HepG2 (cell line): ENCODE results near the gene TSEN34. TPM values are rescaled to one million over a fixed set of nuclear protein-coding genes. Genes with fewer than 3 reads are reported as not detected.

ENCODE experiments used
- ATAC-seq: fragments of 200-7000 bp; cut with Tn5 transposase; 3 replicates; pipeline ENCODE4 v1.9.1; 2020; ENCODE audit warnings: mild to moderate bottlenecking, moderate library complexity
- BruUV-seq: library from RNA; stranded (reverse); fragments of 400-500 nt; replicated peaks from 2 replicates; lab custom pipeline; 2021; lab: Mats Ljungman, UMichigan
- CTCF ChIA-PET: fragments of 300-600 bp; formaldehyde crosslinking; extraction: SDS; loops from one replicate; lab custom pipeline; 2021; ENCODE audit warnings: low total read pairs, inconsistent platforms, low intra/inter-chr PET ratio; lab: Yijun Ruan, JAX
- POLR2A ChIA-PET: fragments of 350-600 bp; sonication (Branson Sonifier 250); formaldehyde crosslinking; loops from one replicate; lab custom pipeline; 2020; ENCODE audit warnings: antibody characterized with exemption, inconsistent platforms; lab: Yijun Ruan, JAX
- DNase-seq: peaks from one replicate; pipeline ENCODE4 v3.0.0-alpha.2; 2015; ENCODE audit warnings: low spot score
- FAIRE-seq: peaks from 3 replicates; lab custom pipeline; 2011; peaks lifted over from hg19 to GRCh38; lab: Jason Lieb, UNC
- H2AFZ ChIP-seq: one replicate; pipeline ENCODE4 v1.6.1; 2011; ENCODE audit warnings: low read length, inconsistent platforms
- H3K27ac ChIP-seq: fragments of 300-600 bp; 3 replicates; pipeline ENCODE4 v1.8.0; 2011; ENCODE audit warnings: mixed run types, mild to moderate bottlenecking, mixed read lengths, low read length, inconsistent platforms; ENCODE audit not compliant: insufficient read depth; ENCODE audit errors: extremely low read length
- H3K27me3 ChIP-seq, 2 experiments: fragments of 200-600 bp in 1 of 2; 2 replicates in 1 of 2; 3 replicates in 1 of 2; pipeline versions ENCODE4 v1.6.0 to v1.8.0; 2011; ENCODE audit warnings: low read length in 2 of 2, mild to moderate bottlenecking in 2 of 2, moderate library complexity in 2 of 2, inconsistent platforms in 1 of 2; ENCODE audit not compliant: insufficient read depth in 2 of 2, control insufficient read depth in 1 of 2
- H3K36me3 ChIP-seq, 2 experiments: fragments of 200-600 bp in 1 of 2; replicated peaks in 1 of 2; 2 replicates in 1 of 2; 3 replicates in 1 of 2; pipeline versions ENCODE4 v1.5.1 to v1.8.0; 2011; ENCODE audit warnings: low read length in 2 of 2, inconsistent platforms in 1 of 2; ENCODE audit not compliant: insufficient read depth in 2 of 2, control insufficient read depth in 1 of 2
- H3K4me1 ChIP-seq: 2 replicates; pipeline ENCODE4 v1.5.1; 2012; ENCODE audit warnings: low read length, inconsistent platforms; ENCODE audit not compliant: insufficient read depth
- H3K4me2 ChIP-seq: 2 replicates; pipeline ENCODE4 v1.6.0; 2011; ENCODE audit warnings: low read depth, low read length, inconsistent platforms
- H3K4me3 ChIP-seq, 3 experiments: fragments of 200-600 bp in 1 of 3; sonication (generic), shearing (Covaris generic) in 1 of 3; replicated peaks in 1 of 3; 2 replicates each; pipeline ENCODE4 v1.5.1; 2011 to 2016; ENCODE audit warnings: low read length in 3 of 3, inconsistent platforms in 2 of 3, low read depth in 2 of 3, mild to moderate bottlenecking in 2 of 3, control low read depth in 1 of 3, mixed read lengths in 1 of 3; ENCODE audit not compliant: insufficient read depth in 1 of 3
- H3K79me2 ChIP-seq: one replicate; pipeline ENCODE4 v1.6.1; 2011; ENCODE audit warnings: low read length, inconsistent platforms; ENCODE audit not compliant: insufficient read depth
- H3K9ac ChIP-seq: 2 replicates; pipeline ENCODE4 v1.6.0; 2011; ENCODE audit warnings: mild to moderate bottlenecking, low read depth, low read length, inconsistent platforms; ENCODE audit not compliant: insufficient read depth
- H3K9me3 ChIP-seq: 2 replicates; pipeline ENCODE4 v1.5.1; 2012; ENCODE audit warnings: mild to moderate bottlenecking, low read length
- H4K20me1 ChIP-seq: 2 replicates; pipeline ENCODE4 v1.6.0; 2011; ENCODE audit warnings: inconsistent platforms, mild to moderate bottlenecking, low read length, moderate library complexity; ENCODE audit not compliant: insufficient read depth
- AGO2 ChIP-seq: fragments of 200-400 bp; formaldehyde crosslinking; optimal IDR thresholded peaks from 2 replicates; pipeline ENCODE3; 2017; ENCODE audit warnings: mild to moderate bottlenecking, low read depth, low read length, moderate library complexity
- ELF3 ChIP-seq: IDR thresholded peaks from 2 replicates; pipeline ENCODE4 v1.6.1; 2016; ENCODE audit warnings: missing genetic modification reagents, missing compliant biosample characterization
- POLR2AphosphoS2 ChIP-seq: IDR thresholded peaks from 2 replicates; pipeline ENCODE4 v1.6.1; 2011; ENCODE audit warnings: low read depth, low read length, improper control_type of control experiment
- SIN3A ChIP-seq: IDR thresholded peaks from 2 replicates; pipeline ENCODE4 v1.6.1; 2011; ENCODE audit warnings: low read depth, mild to moderate bottlenecking, control low read depth, low read length, borderline replicate concordance
- SMAD9 ChIP-seq: sonication (generic); formaldehyde crosslinking; IDR thresholded peaks from 2 replicates; pipeline ENCODE4 v1.5.1; 2020; ENCODE audit warnings: mild to moderate bottlenecking, missing genetic modification reagents
- SOX6 ChIP-seq, 2 experiments: fragments of 450-650 bp in 1 of 2; sonication (generic) in 1 of 2; formaldehyde crosslinking in 1 of 2; IDR thresholded peaks; 2 replicates each; pipeline versions ENCODE4 v1.4.0 to v1.6.1; 2017 to 2020; ENCODE audit warnings: antibody characterized with exemption in 1 of 2, mild to moderate bottlenecking in 1 of 2, missing genetic modification reagents in 1 of 2
- XBP1 ChIP-seq: sonication (generic); formaldehyde crosslinking; IDR thresholded peaks from 2 replicates; pipeline ENCODE4 v1.5.0; 2020; ENCODE audit warnings: missing genetic modification reagents
- ZIK1 ChIP-seq: sonication (generic); formaldehyde crosslinking; IDR thresholded peaks from 2 replicates; pipeline ENCODE4 v1.5.0; 2020; ENCODE audit warnings: mild to moderate bottlenecking, low read depth, missing genetic modification reagents, borderline replicate concordance
- ZNF160 ChIP-seq: sonication (generic); formaldehyde crosslinking; IDR thresholded peaks from 2 replicates; pipeline ENCODE4 v1.8.0; 2022; ENCODE audit warnings: mild to moderate bottlenecking, inconsistent platforms, missing genetic modification reagents
- ZNF33B ChIP-seq: sonication (generic); formaldehyde crosslinking; IDR thresholded peaks from 2 replicates; pipeline ENCODE4 v1.5.1; 2020; ENCODE audit warnings: mild to moderate bottlenecking, missing genetic modification reagents
- ZNF850 ChIP-seq: sonication (generic); formaldehyde crosslinking; conservative IDR thresholded peaks from 2 replicates; pipeline ENCODE4 v1.9.0; 2021; ENCODE audit warnings: mild to moderate bottlenecking, missing genetic modification reagents
- WGBS: methylation state at CpG from one replicate; pipeline ENCODE4 v1.1.6; 2017; ENCODE audit warnings: low lambda C conversion rate; 5-methylcytosine and 5-hydroxymethylcytosine counted together
- in situ Hi-C: cut with HindIII; loops from 2 replicates; pipeline ENCODE4 v1.10.0; 2017; ENCODE audit warnings: low pct_unique_long_range_greater_than_20kb; ENCODE audit not compliant: extremely low pct_ligation_motif_present
- intact Hi-C: fragments of 100-400 bp; cut with micrococcal nuclease; formaldehyde crosslinking; loops from one replicate; pipeline ENCODE4 v1.10.0; 2022; ENCODE audit not compliant: unreplicated experiment
- polyA plus RNA-seq, 8 experiments: library from polyadenylated mRNA; depleted of rRNA in 3 of 8; stranded (reverse) in 7 of 8; unstranded in 1 of 8; fragments of >200 nt; fragmentation: Illumina TruSeq in 4 of 8; extraction: Trizol in 4 of 8; gene quantifications; 2 replicates each; pipeline versions ENCODE4 v1.2.1 to v1.2.3, GENCODE V29; 2011 to 2016; ENCODE audit warnings: low read depth in 4 of 8, missing spikeins in 1 of 8, mixed read lengths in 1 of 8; ENCODE audit not compliant: insufficient read depth in 1 of 8
- total RNA-seq, 5 experiments: library from RNA; depleted of rRNA; stranded (reverse); fragments of >200 nt; fragmentation: Illumina TruSeq; extraction: Trizol; gene quantifications; 2 replicates each; pipeline ENCODE4 v1.2.3, GENCODE V29; 2016; ENCODE audit warnings: low read depth in 1 of 5
- TF ChIP-seq, protein P1 (sequence below): sonication (generic); formaldehyde crosslinking; IDR thresholded peaks from 2 replicates; pipeline ENCODE4 v1.5.1; 2020; ENCODE audit warnings: missing genetic modification reagents, mild to moderate bottlenecking, borderline replicate concordance

Gene TSEN34
- total and polyA plus RNA-seq, 2 of the 13 experiments (the other 11 are each of a cell fraction or from before 2014, with no cell fraction given) = 55.1 to 65.4 TPM

DNA sequence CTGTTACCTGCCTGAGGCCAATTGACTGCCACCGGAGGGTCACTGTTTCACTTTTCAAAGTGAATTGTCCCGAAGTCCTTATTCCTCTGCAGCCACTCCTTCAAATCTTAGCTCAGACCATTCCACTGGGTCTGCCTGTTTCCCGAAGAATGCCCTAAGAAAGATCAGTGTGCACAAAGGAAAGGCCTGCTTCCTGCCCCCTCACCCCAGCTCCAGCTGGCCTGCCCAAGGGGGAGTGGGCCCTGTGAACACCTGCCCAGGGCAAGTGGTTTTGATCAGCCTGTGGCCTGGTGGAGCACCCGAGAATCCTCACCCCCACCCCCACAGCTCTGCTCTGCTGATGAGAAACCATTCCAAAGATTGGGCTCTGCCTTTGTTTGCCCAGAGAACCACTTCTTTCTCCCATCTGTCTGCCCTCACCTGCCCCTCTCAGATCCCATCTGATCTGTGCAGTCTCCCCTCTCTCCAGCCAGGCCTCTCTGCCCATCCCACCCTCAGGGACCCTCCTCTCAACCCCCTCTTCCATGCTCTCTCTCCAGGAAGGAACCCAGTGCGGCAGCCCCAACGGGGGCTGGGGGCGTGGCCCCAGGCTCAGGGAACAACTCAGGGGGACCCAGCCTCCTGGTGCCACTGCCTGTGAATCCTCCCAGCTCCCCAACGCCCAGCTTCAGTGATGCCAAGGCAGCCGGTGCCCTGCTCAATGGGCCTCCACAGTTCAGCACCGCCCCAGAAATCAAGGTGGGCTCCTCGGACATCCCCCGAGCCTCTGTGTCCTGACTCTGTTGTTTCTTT, 41.9 kb upstream of the TSEN34 start:
- TF ChIP-seq ZNF850 = no peak
- TF ChIP-seq AGO2 = peak; percentile 68
- Histone ChIP-seq H2AFZ (no peak overlapping the region), H3K27me3 (no peaks in the 10 kb centered on the region), H4K20me1 (0 out of 2 replicates have a peak, but pooled peaks cover 3% of the 10 kb centered on the region), H3K27ac (no peak overlapping the region), H3K4me1 (no peaks in the 10 kb centered on the region), H3K79me2 (no peaks in the 10 kb centered on the region), H3K9ac (no peak overlapping the region), H3K4me3 (no peak overlapping the region), H3K36me3 (peaks cover 57 to 96% of the 10 kb centered on the region in 2 experiments), H3K9me3 (no peaks in the 10 kb centered on the region), H3K4me2 (no peak overlapping the region)
- POLR2A ChIA-PET = interaction anchor here (1.2 to 3.7 kb wide), 2 partner anchors 11 to 12 kb away, joined by 3 to 19 read pairs; partner anchors contain the start of genes CNOT3 and LENG1
- FAIRE-seq (no peak), ATAC-seq (no peak), DNase-seq (no peak)
- WGBS = 98% methylated on average over 9 of the region's 12 CpGs
- no TSS peak for BruUV-seq
- in situ Hi-C loops = no loop called here
- intact Hi-C loops = no loop called here
- CTCF ChIA-PET = no interaction called here

DNA sequence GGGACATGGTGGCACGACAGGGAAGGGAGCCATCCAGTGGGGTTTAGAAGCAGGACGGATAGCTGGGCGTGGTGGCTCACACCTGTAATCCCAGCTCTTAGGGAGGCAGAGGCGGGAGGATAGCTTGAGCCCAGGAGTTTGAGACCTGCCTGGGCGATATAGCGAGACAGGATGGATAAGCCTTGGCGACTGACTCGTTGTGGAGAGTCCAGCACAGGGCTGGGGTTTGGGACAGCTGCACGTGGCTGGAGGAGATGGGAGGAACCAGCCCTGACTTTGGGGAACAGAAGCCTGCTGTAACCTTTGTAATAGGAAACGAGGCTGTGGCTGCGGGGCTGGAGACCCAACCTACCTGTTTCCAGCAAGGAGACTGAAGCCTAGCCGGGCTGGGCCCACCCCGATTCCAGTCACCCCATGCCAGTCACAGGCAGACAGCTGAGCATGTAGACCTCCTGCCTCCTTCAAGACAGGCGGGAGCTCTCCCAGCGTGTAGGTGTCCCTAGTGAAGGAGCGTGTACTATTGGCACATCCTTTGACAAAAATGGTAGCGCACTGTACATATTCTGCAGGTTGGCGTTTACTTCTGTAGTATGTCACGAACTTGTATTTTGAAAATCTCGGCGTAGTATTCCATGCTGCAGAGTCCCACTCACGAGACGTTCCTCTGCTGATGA, 39.6 kb upstream of the TSEN34 start:
- Histone ChIP-seq H3K9me3 (no peaks in the 10 kb centered on the region), H2AFZ (no peak overlapping the region), H3K27ac (no peak overlapping the region), H3K4me3 (no peak overlapping the region), H3K4me1 (no peaks in the 10 kb centered on the region), H3K36me3 (peaks cover 41 to 92% of the 10 kb centered on the region in 2 experiments), H3K9ac (no peak overlapping the region), H3K4me2 (no peak overlapping the region), H3K79me2 (no peaks in the 10 kb centered on the region), H4K20me1 (0 out of 2 replicates have a peak, but pooled peaks cover 3% of the 10 kb centered on the region), H3K27me3 (no peaks in the 10 kb centered on the region)
- intact Hi-C loops = no loop called here
- 96% methylated on average over 19 of the region's 23 CpGs for WGBS
- no peak for ATAC-seq
- CTCF ChIA-PET = no interaction called here
- in situ Hi-C loops = no loop called here
- no peak for FAIRE-seq
- DNase-seq = no peak
- no peak for TF ChIP-seq SMAD9 (CRISPR knock-in tag)
- TF ChIP-seq ELF3 (CRISPR knock-in tag) = no peak
- TF ChIP-seq XBP1 (CRISPR knock-in tag) = no peak
- no peak for TF ChIP-seq ZNF33B (CRISPR knock-in tag)
- no peak for TF ChIP-seq POLR2AphosphoS2
- no peak for TF ChIP-seq ZIK1 (CRISPR knock-in tag)
- no peak for TF ChIP-seq ZNF160 (CRISPR knock-in tag)
- TF ChIP-seq, protein P1, sequence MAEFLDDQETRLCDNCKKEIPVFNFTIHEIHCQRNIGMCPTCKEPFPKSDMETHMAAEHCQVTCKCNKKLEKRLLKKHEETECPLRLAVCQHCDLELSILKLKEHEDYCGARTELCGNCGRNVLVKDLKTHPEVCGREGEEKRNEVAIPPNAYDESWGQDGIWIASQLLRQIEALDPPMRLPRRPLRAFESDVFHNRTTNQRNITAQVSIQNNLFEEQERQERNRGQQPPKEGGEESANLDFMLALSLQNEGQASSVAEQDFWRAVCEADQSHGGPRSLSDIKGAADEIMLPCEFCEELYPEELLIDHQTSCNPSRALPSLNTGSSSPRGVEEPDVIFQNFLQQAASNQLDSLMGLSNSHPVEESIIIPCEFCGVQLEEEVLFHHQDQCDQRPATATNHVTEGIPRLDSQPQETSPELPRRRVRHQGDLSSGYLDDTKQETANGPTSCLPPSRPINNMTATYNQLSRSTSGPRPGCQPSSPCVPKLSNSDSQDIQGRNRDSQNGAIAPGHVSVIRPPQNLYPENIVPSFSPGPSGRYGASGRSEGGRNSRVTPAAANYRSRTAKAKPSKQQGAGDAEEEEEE = no peak
- no peak for TF ChIP-seq SOX6 (IDR thresholded peaks at IDR 0.05)
- TF ChIP-seq SOX6 (CRISPR knock-in tag; IDR thresholded peaks at IDR 0.05) = no peak
- TF ChIP-seq SIN3A = no peak
- POLR2A ChIA-PET = interaction anchor here (0.5 to 3.7 kb wide), 2 partner anchors 12 to 14 kb away, joined by 3 to 19 read pairs; partner anchors contain the start of gene CNOT3
- BruUV-seq = no TSS peak
